HG03442 (cell line): ENCODE measurements around the gene EFS.

Experiments
- ATAC-seq: cut with Tn5 transposase; IDR thresholded peaks from one replicate; pipeline ENCODE4 v1.9.1; 2021; ENCODE audit warnings: mild to moderate bottlenecking, moderate library complexity; ENCODE audit not compliant: unreplicated experiment

The EFS gene

DNA sequence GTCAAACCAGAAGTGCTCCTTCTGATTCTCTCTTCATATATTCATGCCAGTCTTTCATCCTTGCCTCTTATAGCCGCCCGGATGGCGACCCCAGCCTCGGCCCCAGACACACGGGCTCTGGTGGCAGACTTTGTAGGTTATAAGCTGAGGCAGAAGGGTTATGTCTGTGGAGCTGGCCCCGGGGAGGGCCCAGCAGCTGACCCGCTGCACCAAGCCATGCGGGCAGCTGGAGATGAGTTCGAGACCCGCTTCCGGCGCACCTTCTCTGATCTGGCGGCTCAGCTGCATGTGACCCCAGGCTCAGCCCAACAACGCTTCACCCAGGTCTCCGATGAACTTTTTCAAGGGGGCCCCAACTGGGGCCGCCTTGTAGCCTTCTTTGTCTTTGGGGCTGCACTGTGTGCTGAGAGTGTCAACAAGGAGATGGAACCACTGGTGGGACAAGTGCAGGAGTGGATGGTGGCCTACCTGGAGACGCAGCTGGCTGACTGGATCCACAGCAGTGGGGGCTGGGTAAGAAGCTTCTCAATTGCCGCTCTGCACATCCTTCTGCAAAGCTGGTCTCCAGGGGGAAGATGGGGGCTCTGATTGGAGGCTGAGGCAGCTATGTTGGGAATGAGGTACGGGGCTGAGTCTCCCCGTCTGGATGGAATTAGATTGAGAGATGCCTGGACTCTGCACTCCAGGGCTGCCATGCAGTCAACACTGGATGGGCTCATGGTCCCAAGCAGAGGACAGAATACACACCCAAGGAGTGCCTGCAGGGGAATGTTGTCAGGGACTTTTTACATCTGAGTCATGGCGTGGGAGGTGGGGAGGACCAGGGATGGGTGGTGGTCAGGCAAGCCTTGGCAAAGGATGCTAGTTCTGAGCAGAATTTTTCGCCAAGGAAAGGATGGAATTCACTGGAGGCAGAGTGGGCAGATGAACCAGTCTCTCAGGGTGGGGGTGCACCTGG lies 57.0 kb downstream of the EFS start:
- no peak for ATAC-seq

DNA sequence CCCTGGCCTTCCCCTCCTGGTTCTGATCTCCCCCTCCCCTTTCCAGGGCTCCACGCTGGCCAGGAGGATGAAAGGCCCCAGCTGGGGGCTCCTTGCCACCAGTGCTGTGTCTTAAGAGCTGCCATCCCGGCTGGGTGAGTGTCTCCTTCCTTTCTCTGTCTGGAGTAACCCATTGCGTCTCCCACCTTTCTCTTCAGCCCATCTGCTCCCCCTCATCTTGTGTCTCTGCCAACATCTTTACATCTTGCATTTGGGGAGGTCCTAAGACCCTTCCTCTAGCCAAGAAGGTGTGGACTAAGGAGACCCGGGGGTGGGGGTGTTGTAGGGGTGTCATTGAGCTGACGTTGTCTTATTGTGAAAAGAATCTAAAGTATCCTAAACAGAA lies 57.8 kb downstream of the EFS start:
- ATAC-seq = no peak

GRCh38 chr14:23306412-23307145 lies 58.4 kb downstream of the EFS start, which contains the start of gene BCL2L2:
BCL2L2 (plus strand) TSS chr14:23306833; CDS start chr14:23307768, 935 bp downstream.
- no peak for ATAC-seq
